ENCODE measurements around the gene C19orf33. TPM values are rescaled to one million over a fixed set of nuclear protein-coding genes. Genes with fewer than 3 reads are reported as not detected.

Gene C19orf33
- total RNA-seq, 1 experiment from 2014 or later, result 16.1 TPM

DNA sequence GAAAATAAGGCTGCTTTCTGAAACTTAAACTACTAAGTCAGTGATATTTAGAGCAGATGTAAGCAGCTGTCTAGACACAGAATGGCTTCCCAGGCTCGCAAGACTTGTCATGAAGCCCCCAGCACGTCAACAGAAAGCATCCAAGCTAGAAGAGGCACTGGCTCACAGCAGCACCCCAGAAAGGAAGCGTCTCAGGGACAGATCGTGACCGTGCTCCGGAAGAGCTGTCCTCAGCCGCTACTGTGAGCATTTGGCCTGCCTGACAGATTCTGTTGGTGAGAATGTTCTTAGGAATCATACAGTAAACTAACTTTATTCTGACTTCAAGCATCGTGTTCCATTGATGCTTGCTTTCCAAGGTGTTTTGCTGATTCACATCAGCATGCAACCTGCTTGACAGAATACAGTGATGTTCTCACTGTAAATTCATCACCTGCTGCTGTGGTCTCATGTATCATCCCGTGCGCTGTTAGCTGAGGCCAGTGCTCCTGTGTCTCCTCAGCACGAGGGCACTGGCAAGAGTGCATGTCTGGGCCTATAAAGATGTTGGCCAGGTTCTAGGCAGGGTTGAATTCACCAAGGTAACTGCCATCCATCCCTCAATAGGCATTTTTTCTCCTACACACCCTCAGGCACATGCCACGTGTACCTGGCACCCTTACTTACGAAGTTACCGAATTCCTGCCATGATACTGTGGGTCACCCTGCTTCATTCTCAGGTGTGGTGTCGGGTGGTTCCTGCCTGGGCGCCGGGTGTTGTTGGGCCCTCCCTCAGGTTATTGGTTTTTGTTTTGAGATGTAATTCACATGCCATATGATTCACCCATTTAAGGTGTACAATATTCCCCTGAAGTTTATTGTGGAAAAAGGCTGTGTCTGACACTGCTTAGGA is 23.8 kb upstream of the C19orf33 start:
- Mint-ChIP-seq H3K4me1 (0 out of 2 replicates have a peak, but pooled peaks cover 4% of the 10 kb centered on the region), H3K27me3 (ENCODE audit: low read depth) (no peaks in the 10 kb centered on the region), H3K4me3 (no peak overlapping the region), H3K36me3 (peaks cover 15% of the 10 kb centered on the region), H3K27ac (peak overlapping the region; percentile 63), H3K9me3 (no peaks in the 10 kb centered on the region)
- ChIA-PET CTCF (interaction anchor here (0.5 to 1.5 kb wide), 4 partner anchors 10 to 138 kb away, joined by 3 to 8 read pairs (median 4); no protein-coding TSS in a partner anchor), POLR2A (interaction anchor here (0.6 kb wide), 1 partner anchor 37 kb away, joined by 8 read pairs; no protein-coding TSS in a partner anchor)
- DNase-seq (ENCODE audit: low spot score) (no peak), ATAC-seq (no peak)
- TF ChIP-seq JAZF1 (CRISPR knock-in tag; IDR thresholded peaks at IDR 0.05) (no peak), EMX1 (CRISPR knock-in tag; IDR thresholded peaks at IDR 0.05) (no peak), CDX4 (CRISPR knock-in tag; IDR thresholded peaks at IDR 0.05; ENCODE audit: borderline replicate concordance) (no peak), ZNF671 (CRISPR knock-in tag; IDR thresholded peaks at IDR 0.05) (no peak), NFYB (CRISPR knock-in tag; conservative IDR thresholded peaks at IDR 0.05; ENCODE audit: low read depth) (no peak), ATF3 (CRISPR knock-in tag; conservative IDR thresholded peaks at IDR 0.05) (no peak), TP53 (CRISPR knock-in tag; IDR thresholded peaks at IDR 0.05) (no peak), SP1 (CRISPR knock-in tag; conservative IDR thresholded peaks at IDR 0.05) (no peak), ZNF396 (CRISPR knock-in tag; IDR thresholded peaks at IDR 0.05; ENCODE audit: borderline replicate concordance) (no peak)
- TF ChIP-seq, protein P1, sequence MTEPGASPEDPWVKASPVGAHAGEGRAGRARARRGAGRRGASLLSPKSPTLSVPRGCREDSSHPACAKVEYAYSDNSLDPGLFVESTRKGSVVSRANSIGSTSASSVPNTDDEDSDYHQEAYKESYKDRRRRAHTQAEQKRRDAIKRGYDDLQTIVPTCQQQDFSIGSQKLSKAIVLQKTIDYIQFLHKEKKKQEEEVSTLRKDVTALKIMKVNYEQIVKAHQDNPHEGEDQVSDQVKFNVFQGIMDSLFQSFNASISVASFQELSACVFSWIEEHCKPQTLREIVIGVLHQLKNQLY (CRISPR knock-in tag; IDR thresholded peaks at IDR 0.05), result no peak
- TF ChIP-seq, protein P2, sequence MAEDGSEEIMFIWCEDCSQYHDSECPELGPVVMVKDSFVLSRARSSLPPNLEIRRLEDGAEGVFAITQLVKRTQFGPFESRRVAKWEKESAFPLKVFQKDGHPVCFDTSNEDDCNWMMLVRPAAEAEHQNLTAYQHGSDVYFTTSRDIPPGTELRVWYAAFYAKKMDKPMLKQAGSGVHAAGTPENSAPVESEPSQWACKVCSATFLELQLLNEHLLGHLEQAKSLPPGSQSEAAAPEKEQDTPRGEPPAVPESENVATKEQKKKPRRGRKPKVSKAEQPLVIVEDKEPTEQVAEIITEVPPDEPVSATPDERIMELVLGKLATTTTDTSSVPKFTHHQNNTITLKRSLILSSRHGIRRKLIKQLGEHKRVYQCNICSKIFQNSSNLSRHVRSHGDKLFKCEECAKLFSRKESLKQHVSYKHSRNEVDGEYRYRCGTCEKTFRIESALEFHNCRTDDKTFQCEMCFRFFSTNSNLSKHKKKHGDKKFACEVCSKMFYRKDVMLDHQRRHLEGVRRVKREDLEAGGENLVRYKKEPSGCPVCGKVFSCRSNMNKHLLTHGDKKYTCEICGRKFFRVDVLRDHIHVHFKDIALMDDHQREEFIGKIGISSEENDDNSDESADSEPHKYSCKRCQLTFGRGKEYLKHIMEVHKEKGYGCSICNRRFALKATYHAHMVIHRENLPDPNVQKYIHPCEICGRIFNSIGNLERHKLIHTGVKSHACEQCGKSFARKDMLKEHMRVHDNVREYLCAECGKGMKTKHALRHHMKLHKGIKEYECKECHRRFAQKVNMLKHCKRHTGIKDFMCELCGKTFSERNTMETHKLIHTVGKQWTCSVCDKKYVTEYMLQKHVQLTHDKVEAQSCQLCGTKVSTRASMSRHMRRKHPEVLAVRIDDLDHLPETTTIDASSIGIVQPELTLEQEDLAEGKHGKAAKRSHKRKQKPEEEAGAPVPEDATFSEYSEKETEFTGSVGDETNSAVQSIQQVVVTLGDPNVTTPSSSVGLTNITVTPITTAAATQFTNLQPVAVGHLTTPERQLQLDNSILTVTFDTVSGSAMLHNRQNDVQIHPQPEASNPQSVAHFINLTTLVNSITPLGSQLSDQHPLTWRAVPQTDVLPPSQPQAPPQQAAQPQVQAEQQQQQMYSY (CRISPR knock-in tag; IDR thresholded peaks at IDR 0.05), result no peak
- TF ChIP-seq, protein P3, sequence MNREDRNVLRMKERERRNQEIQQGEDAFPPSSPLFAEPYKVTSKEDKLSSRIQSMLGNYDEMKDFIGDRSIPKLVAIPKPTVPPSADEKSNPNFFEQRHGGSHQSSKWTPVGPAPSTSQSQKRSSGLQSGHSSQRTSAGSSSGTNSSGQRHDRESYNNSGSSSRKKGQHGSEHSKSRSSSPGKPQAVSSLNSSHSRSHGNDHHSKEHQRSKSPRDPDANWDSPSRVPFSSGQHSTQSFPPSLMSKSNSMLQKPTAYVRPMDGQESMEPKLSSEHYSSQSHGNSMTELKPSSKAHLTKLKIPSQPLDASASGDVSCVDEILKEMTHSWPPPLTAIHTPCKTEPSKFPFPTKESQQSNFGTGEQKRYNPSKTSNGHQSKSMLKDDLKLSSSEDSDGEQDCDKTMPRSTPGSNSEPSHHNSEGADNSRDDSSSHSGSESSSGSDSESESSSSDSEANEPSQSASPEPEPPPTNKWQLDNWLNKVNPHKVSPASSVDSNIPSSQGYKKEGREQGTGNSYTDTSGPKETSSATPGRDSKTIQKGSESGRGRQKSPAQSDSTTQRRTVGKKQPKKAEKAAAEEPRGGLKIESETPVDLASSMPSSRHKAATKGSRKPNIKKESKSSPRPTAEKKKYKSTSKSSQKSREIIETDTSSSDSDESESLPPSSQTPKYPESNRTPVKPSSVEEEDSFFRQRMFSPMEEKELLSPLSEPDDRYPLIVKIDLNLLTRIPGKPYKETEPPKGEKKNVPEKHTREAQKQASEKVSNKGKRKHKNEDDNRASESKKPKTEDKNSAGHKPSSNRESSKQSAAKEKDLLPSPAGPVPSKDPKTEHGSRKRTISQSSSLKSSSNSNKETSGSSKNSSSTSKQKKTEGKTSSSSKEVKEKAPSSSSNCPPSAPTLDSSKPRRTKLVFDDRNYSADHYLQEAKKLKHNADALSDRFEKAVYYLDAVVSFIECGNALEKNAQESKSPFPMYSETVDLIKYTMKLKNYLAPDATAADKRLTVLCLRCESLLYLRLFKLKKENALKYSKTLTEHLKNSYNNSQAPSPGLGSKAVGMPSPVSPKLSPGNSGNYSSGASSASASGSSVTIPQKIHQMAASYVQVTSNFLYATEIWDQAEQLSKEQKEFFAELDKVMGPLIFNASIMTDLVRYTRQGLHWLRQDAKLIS (CRISPR knock-in tag; IDR thresholded peaks at IDR 0.05; ENCODE audit: borderline replicate concordance), result no peak
- TF ChIP-seq, protein P4, sequence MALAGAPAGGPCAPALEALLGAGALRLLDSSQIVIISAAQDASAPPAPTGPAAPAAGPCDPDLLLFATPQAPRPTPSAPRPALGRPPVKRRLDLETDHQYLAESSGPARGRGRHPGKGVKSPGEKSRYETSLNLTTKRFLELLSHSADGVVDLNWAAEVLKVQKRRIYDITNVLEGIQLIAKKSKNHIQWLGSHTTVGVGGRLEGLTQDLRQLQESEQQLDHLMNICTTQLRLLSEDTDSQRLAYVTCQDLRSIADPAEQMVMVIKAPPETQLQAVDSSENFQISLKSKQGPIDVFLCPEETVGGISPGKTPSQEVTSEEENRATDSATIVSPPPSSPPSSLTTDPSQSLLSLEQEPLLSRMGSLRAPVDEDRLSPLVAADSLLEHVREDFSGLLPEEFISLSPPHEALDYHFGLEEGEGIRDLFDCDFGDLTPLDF (CRISPR knock-in tag; IDR thresholded peaks at IDR 0.05), result no peak
- TF ChIP-seq, protein P5, sequence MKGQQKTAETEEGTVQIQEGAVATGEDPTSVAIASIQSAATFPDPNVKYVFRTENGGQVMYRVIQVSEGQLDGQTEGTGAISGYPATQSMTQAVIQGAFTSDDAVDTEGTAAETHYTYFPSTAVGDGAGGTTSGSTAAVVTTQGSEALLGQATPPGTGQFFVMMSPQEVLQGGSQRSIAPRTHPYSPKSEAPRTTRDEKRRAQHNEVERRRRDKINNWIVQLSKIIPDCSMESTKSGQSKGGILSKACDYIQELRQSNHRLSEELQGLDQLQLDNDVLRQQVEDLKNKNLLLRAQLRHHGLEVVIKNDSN (CRISPR knock-in tag; IDR thresholded peaks at IDR 0.05), result no peak
- TF ChIP-seq, protein P6, sequence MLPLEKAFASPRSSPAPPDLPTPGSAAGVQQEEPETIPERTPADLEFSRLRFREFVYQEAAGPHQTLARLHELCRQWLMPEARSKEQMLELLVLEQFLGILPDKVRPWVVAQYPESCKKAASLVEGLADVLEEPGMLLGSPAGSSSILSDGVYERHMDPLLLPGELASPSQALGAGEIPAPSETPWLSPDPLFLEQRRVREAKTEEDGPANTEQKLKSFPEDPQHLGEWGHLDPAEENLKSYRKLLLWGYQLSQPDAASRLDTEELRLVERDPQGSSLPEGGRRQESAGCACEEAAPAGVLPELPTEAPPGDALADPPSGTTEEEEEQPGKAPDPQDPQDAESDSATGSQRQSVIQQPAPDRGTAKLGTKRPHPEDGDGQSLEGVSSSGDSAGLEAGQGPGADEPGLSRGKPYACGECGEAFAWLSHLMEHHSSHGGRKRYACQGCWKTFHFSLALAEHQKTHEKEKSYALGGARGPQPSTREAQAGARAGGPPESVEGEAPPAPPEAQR (CRISPR knock-in tag; IDR thresholded peaks at IDR 0.05), result no peak
- TF ChIP-seq, protein P7, sequence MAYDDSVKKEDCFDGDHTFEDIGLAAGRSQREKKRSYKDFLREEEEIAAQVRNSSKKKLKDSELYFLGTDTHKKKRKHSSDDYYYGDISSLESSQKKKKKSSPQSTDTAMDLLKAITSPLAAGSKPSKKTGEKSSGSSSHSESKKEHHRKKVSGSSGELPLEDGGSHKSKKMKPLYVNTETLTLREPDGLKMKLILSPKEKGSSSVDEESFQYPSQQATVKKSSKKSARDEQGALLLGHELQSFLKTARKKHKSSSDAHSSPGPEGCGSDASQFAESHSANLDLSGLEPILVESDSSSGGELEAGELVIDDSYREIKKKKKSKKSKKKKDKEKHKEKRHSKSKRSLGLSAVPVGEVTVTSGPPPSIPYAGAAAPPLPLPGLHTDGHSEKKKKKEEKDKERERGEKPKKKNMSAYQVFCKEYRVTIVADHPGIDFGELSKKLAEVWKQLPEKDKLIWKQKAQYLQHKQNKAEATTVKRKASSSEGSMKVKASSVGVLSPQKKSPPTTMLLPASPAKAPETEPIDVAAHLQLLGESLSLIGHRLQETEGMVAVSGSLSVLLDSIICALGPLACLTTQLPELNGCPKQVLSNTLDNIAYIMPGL (CRISPR knock-in tag; IDR thresholded peaks at IDR 0.05), result no peak
- TF ChIP-seq, protein P8, sequence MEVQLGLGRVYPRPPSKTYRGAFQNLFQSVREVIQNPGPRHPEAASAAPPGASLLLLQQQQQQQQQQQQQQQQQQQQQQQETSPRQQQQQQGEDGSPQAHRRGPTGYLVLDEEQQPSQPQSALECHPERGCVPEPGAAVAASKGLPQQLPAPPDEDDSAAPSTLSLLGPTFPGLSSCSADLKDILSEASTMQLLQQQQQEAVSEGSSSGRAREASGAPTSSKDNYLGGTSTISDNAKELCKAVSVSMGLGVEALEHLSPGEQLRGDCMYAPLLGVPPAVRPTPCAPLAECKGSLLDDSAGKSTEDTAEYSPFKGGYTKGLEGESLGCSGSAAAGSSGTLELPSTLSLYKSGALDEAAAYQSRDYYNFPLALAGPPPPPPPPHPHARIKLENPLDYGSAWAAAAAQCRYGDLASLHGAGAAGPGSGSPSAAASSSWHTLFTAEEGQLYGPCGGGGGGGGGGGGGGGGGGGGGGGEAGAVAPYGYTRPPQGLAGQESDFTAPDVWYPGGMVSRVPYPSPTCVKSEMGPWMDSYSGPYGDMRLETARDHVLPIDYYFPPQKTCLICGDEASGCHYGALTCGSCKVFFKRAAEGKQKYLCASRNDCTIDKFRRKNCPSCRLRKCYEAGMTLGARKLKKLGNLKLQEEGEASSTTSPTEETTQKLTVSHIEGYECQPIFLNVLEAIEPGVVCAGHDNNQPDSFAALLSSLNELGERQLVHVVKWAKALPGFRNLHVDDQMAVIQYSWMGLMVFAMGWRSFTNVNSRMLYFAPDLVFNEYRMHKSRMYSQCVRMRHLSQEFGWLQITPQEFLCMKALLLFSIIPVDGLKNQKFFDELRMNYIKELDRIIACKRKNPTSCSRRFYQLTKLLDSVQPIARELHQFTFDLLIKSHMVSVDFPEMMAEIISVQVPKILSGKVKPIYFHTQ (CRISPR knock-in tag; IDR thresholded peaks at IDR 0.05), result no peak
